SJSA1 (cell line): ENCODE data around the gene RALBP1. TPM values are rescaled to one million over a fixed set of nuclear protein-coding genes. Genes with fewer than 3 reads are reported as not detected.

Source experiments
- DNase-seq, 2 experiments: peaks; one replicate each; pipeline ENCODE4 v3.0.0-alpha.2; 2015 to 2020; ENCODE audit warnings: low spot score in 2 of 2, low read depth in 1 of 2
- H3K27ac ChIP-seq: fragments of 250-450 bp; sonication (Bioruptor Pico); 2 replicates; pipeline ENCODE4 v1.5.1; 2020; ENCODE audit warnings: mild to moderate bottlenecking, moderate library complexity
- H3K27me3 ChIP-seq: fragments of 250-450 bp; sonication (Bioruptor Pico); replicated peaks from 2 replicates; pipeline ENCODE4 v1.5.1; 2020; ENCODE audit warnings: mild to moderate bottlenecking, moderate library complexity
- H3K36me3 ChIP-seq: fragments of 250-450 bp; sonication (Bioruptor Pico); 2 replicates; pipeline ENCODE4 v1.5.1; 2020; ENCODE audit warnings: mild to moderate bottlenecking
- H3K4me1 ChIP-seq: fragments of 250-450 bp; sonication (Bioruptor Pico); replicated peaks from 2 replicates; pipeline ENCODE4 v1.6.1; 2021; ENCODE audit warnings: mild to moderate bottlenecking
- H3K4me3 ChIP-seq: fragments of 250-450 bp; sonication (Bioruptor Pico); 2 replicates; pipeline ENCODE4 v1.5.1; 2020; ENCODE audit warnings: mild to moderate bottlenecking
- H3K9me3 ChIP-seq: fragments of 250-450 bp; sonication (Bioruptor Pico); replicated peaks from 2 replicates; pipeline ENCODE4 v1.5.1; 2020; ENCODE audit warnings: mild to moderate bottlenecking
- total RNA-seq: library from RNA; depleted of rRNA; stranded (reverse); fragments of >200 nt; shearing (Covaris generic); gene quantifications from 2 replicates; pipeline ENCODE4 v1.2.3, GENCODE V29; 2014

RALBP1 gene
- total RNA-seq, 1 experiment from 2014 or later, result 85.3 TPM

- H3K27ac ChIP-seq, result no peak overlapping the region
- no peak overlapping the region for H3K4me3 ChIP-seq
- no peaks in the 10 kb centered on the region for H3K27me3 ChIP-seq
- DNase-seq, result peak in 1 of 2 experiments; percentile 17
- H3K36me3 ChIP-seq, result peaks cover 13% of the 10 kb centered on the region; the same call in 1 of the 2 replicates
- peaks cover 11% of the 10 kb centered on the region for H3K4me1 ChIP-seq
- H3K9me3 ChIP-seq, result peaks cover 7% of the 10 kb centered on the region; the same call in 1 of the 2 replicates
Observed at GRCh38 chr18:9506046-9506792, 30.9 kb downstream of the RALBP1 start.

- H3K9me3 ChIP-seq, result peaks cover 6% of the 10 kb centered on the region; the same call in 1 of the 2 replicates
- no peak overlapping the region for H3K27ac ChIP-seq
- no peaks in the 10 kb centered on the region for H3K27me3 ChIP-seq
- peaks cover 11% of the 10 kb centered on the region for H3K4me1 ChIP-seq
- peaks cover 5% of the 10 kb centered on the region; the same call in 1 of the 2 replicates for H3K36me3 ChIP-seq
- no peak for DNase-seq
- no peak overlapping the region for H3K4me3 ChIP-seq
Observed at GRCh38 chr18:9507565-9508088, 32.3 kb downstream of the RALBP1 start.

- Histone ChIP-seq H3K36me3 (peaks cover 2% of the 10 kb centered on the region; the same call in 1 of the 2 replicates), H3K4me1 (peaks cover 14% of the 10 kb centered on the region), H3K9me3 (peaks cover under 1% of the 10 kb centered on the region; the same call in 1 of the 2 replicates), H3K27ac (no peak overlapping the region), H3K27me3 (no peaks in the 10 kb centered on the region), H3K4me3 (no peak overlapping the region)
- no peak for DNase-seq
Observed at GRCh38 chr18:9508446-9509025, 33.2 kb downstream of the RALBP1 start.

- H3K27me3 ChIP-seq, result no peaks in the 10 kb centered on the region
- no peaks in the 10 kb centered on the region for H3K9me3 ChIP-seq
- peaks cover 16% of the 10 kb centered on the region for H3K36me3 ChIP-seq
- H3K4me1 ChIP-seq, result peaks cover 34% of the 10 kb centered on the region
- no peak overlapping the region for H3K4me3 ChIP-seq
- DNase-seq, result peak; percentile 57 to 92
- peak overlapping the region; percentile 67 for H3K27ac ChIP-seq
Observed at GRCh38 chr18:9513971-9514512, 38.7 kb downstream of the RALBP1 start.

GRCh38 chr18:9516437-9517064 lies 41.2 kb downstream of the RALBP1 start:
- H3K4me1 ChIP-seq, result peaks cover 34% of the 10 kb centered on the region
- H3K36me3 ChIP-seq, result peaks cover 16% of the 10 kb centered on the region
- H3K9me3 ChIP-seq, result no peaks in the 10 kb centered on the region
- DNase-seq, result peak in 1 of 2 experiments; percentile 57
- H3K27ac ChIP-seq, result no peak overlapping the region
- no peaks in the 10 kb centered on the region for H3K27me3 ChIP-seq
- H3K4me3 ChIP-seq, result no peak overlapping the region

GRCh38 chr18:9517869-9518268 lies 42.6 kb downstream of the RALBP1 start:
- no peak overlapping the region for H3K27ac ChIP-seq
- H3K27me3 ChIP-seq, result no peaks in the 10 kb centered on the region
- peaks cover 23% of the 10 kb centered on the region for H3K36me3 ChIP-seq
- no peaks in the 10 kb centered on the region for H3K9me3 ChIP-seq
- DNase-seq, result no peak
- no peak overlapping the region for H3K4me3 ChIP-seq
- H3K4me1 ChIP-seq, result peaks cover 34% of the 10 kb centered on the region

GRCh38 chr18:9519399-9519798 lies 44.1 kb downstream of the RALBP1 start:
- no peak overlapping the region for H3K27ac ChIP-seq
- no peak overlapping the region for H3K4me3 ChIP-seq
- H3K27me3 ChIP-seq, result no peaks in the 10 kb centered on the region
- H3K9me3 ChIP-seq, result no peaks in the 10 kb centered on the region
- H3K4me1 ChIP-seq, result peaks cover 24% of the 10 kb centered on the region
- H3K36me3 ChIP-seq, result peaks cover 26% of the 10 kb centered on the region
- DNase-seq, result no peak

GRCh38 chr18:9520666-9521065 lies 45.4 kb downstream of the RALBP1 start:
- Histone ChIP-seq H3K27ac (no peak overlapping the region), H3K4me3 (no peak overlapping the region), H3K27me3 (no peaks in the 10 kb centered on the region), H3K9me3 (no peaks in the 10 kb centered on the region), H3K36me3 (peaks cover 31% of the 10 kb centered on the region), H3K4me1 (peaks cover 11% of the 10 kb centered on the region)
- no peak for DNase-seq

GRCh38 chr18:9521770-9522169 lies 46.5 kb downstream of the RALBP1 start:
- no peaks in the 10 kb centered on the region for H3K4me1 ChIP-seq
- peaks cover 26% of the 10 kb centered on the region for H3K36me3 ChIP-seq
- no peaks in the 10 kb centered on the region for H3K27me3 ChIP-seq
- no peak for DNase-seq
- H3K27ac ChIP-seq, result no peak overlapping the region
- no peak overlapping the region for H3K4me3 ChIP-seq
- H3K9me3 ChIP-seq, result no peaks in the 10 kb centered on the region

- DNase-seq, result no peak
- no peaks in the 10 kb centered on the region for H3K9me3 ChIP-seq
- H3K4me1 ChIP-seq, result no peaks in the 10 kb centered on the region
- no peak overlapping the region for H3K4me3 ChIP-seq
- H3K27ac ChIP-seq, result no peak overlapping the region
- no peaks in the 10 kb centered on the region for H3K27me3 ChIP-seq
- H3K36me3 ChIP-seq, result peaks cover 29% of the 10 kb centered on the region
Observed at GRCh38 chr18:9522952-9523351, 47.6 kb downstream of the RALBP1 start.

GRCh38 chr18:9526458-9526857 lies 51.1 kb downstream of the RALBP1 start:
- Histone ChIP-seq H3K27ac (no peak overlapping the region), H3K9me3 (no peaks in the 10 kb centered on the region), H3K36me3 (peaks cover 56% of the 10 kb centered on the region), H3K27me3 (no peaks in the 10 kb centered on the region), H3K4me1 (no peaks in the 10 kb centered on the region), H3K4me3 (no peak overlapping the region)
- no peak for DNase-seq

GRCh38 chr18:9530226-9531009 lies 55.1 kb downstream of the RALBP1 start:
- H3K36me3 ChIP-seq, result peaks cover 73% of the 10 kb centered on the region
- DNase-seq, result no peak
- no peak overlapping the region for H3K4me3 ChIP-seq
- H3K4me1 ChIP-seq, result peaks cover 7% of the 10 kb centered on the region
- H3K9me3 ChIP-seq, result no peaks in the 10 kb centered on the region
- no peaks in the 10 kb centered on the region for H3K27me3 ChIP-seq
- H3K27ac ChIP-seq, result no peak overlapping the region

GRCh38 chr18:9531791-9532410 lies 56.6 kb downstream of the RALBP1 start:
- no peak for DNase-seq
- Histone ChIP-seq H3K4me1 (peaks cover 11% of the 10 kb centered on the region), H3K27ac (no peak overlapping the region), H3K36me3 (peaks cover 75% of the 10 kb centered on the region), H3K27me3 (no peaks in the 10 kb centered on the region), H3K9me3 (no peaks in the 10 kb centered on the region), H3K4me3 (no peak overlapping the region)
